ENCODE data around the gene CTNNA3. TPM values are rescaled to one million over a fixed set of nuclear protein-coding genes. Genes with fewer than 3 reads are reported as not detected.

The CTNNA3 gene
- total RNA-seq, 2 donors from 2014 or later, result under 0.01 to 0.33 TPM

- no peak for DNase-seq
- TF ChIP-seq CTCF (IDR thresholded peaks at IDR 0.05) (no peak), POLR2A (IDR thresholded peaks at IDR 0.05) (no peak)
Observed at GRCh38 chr10:66924674-66925345, 771.2 kb downstream of the CTNNA3 start.

GRCh38 chr10:66919248-66919647, 776.7 kb downstream of the CTNNA3 start:
- intact Hi-C loops (cut with DNase I), result no loop called here
- TF ChIP-seq CTCF (IDR thresholded peaks at IDR 0.05) (no peak), POLR2A (IDR thresholded peaks at IDR 0.05) (no peak)
- Histone ChIP-seq H3K27me3 (no peaks in the 10 kb centered on the region), H3K36me3 (replicated peaks in 1 of 2; ENCODE audit: insufficient read depth in 1 of 2, low read depth in 2 of 2) (no peaks in the 10 kb centered on the region), H3K27ac (no peak overlapping the region), H3K4me3 (no peak overlapping the region), H3K9me3 (no peaks in the 10 kb centered on the region), H3K4me1 (no peaks in the 10 kb centered on the region)
- DNase-seq (no peak), ATAC-seq (no peak)
- 91 to 95% methylated on average over 2 of the region's 2 CpGs for WGBS, 2 donors

More at GRCh38 chr10:66924674-66925345, 771.2 kb downstream of the CTNNA3 start:
- no peaks in the 10 kb centered on the region for H3K9me3 ChIP-seq
- peaks cover 0 to 10% of the 10 kb centered on the region in 2 donors for H3K27me3 ChIP-seq
- intact Hi-C loops (cut with DNase I), result no loop called here
- H3K27ac ChIP-seq, result no peak overlapping the region
- 40 to 55% methylated on average over 10 of the region's 10 CpGs for WGBS, 2 donors
- H3K4me3 ChIP-seq, result no peak overlapping the region
- no peaks in the 10 kb centered on the region for H3K36me3 ChIP-seq (replicated peaks in 1 of 2; ENCODE audit: insufficient read depth in 1 of 2, low read depth in 2 of 2)
- ATAC-seq, result no peak
- H3K4me1 ChIP-seq, result peaks cover 9% of the 10 kb centered on the region

GRCh38 chr10:66917104-66917503, 778.9 kb downstream of the CTNNA3 start:
- 28 to 33% methylated on average over 3 of the region's 3 CpGs for WGBS, 2 donors
- no peak for ATAC-seq
- no peak for TF ChIP-seq CTCF (IDR thresholded peaks at IDR 0.05)
- no peak for TF ChIP-seq POLR2A (IDR thresholded peaks at IDR 0.05)
- Histone ChIP-seq H3K9me3 (no peaks in the 10 kb centered on the region), H3K27me3 (no peaks in the 10 kb centered on the region), H3K4me3 (no peak overlapping the region), H3K27ac (no peak overlapping the region), H3K4me1 (no peaks in the 10 kb centered on the region), H3K36me3 (replicated peaks in 1 of 2; ENCODE audit: insufficient read depth in 1 of 2, low read depth in 2 of 2) (no peaks in the 10 kb centered on the region)
- no peak for DNase-seq
- intact Hi-C loops (cut with DNase I), result no loop called here

- intact Hi-C loops (cut with DNase I), result no loop called here
- Histone ChIP-seq H3K27me3 (no peaks in the 10 kb centered on the region), H3K9me3 (no peaks in the 10 kb centered on the region), H3K27ac (no peak overlapping the region), H3K36me3 (replicated peaks in 1 of 2; ENCODE audit: insufficient read depth in 1 of 2, low read depth in 2 of 2) (no peaks in the 10 kb centered on the region), H3K4me3 (no peak overlapping the region), H3K4me1 (no peaks in the 10 kb centered on the region)
- TF ChIP-seq CTCF (IDR thresholded peaks at IDR 0.05), result no peak
- no peak for TF ChIP-seq POLR2A (IDR thresholded peaks at IDR 0.05)
- no peak for ATAC-seq
- 33 to 36% methylated on average over 2 of the region's 2 CpGs for WGBS, 2 donors
- DNase-seq, result no peak
Observed at GRCh38 chr10:66916030-66916429, 780.0 kb downstream of the CTNNA3 start.

DNA sequence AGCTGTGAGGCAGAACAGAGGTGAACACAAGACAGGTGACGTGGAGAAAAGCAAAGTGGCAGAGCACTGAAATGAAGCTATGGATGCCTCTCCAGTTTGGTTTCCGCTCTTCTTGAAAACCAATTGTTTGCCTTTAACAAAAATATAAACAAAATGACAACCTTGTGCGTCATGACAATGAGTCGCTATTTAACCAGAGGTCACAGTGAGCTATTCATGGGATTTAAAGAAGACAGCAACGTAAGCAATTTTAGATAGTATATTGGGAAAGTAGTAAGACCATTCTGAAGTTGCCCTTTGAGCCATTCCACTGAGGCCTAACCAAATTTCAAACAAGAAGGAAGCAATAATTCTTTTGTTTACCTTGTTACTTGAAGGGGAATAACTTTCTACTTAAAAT, 785.3 kb downstream of the CTNNA3 start:
- no peaks in the 10 kb centered on the region for H3K36me3 ChIP-seq (replicated peaks in 1 of 2; ENCODE audit: insufficient read depth in 1 of 2, low read depth in 2 of 2)
- no peaks in the 10 kb centered on the region for H3K27me3 ChIP-seq
- no peak overlapping the region for H3K27ac ChIP-seq
- H3K4me3 ChIP-seq, result no peak overlapping the region
- H3K4me1 ChIP-seq, result no peaks in the 10 kb centered on the region
- no peak for TF ChIP-seq POLR2A (IDR thresholded peaks at IDR 0.05)
- no peak for TF ChIP-seq CTCF (IDR thresholded peaks at IDR 0.05)
- no peaks in the 10 kb centered on the region for H3K9me3 ChIP-seq
- ATAC-seq (no peak), DNase-seq (no peak)
- intact Hi-C loops (cut with DNase I), result no loop called here
- 82 to 86% methylated on average over 5 of the region's 5 CpGs for whole genome bisulfite sequencing, 2 donors
